GM21360 (cell line): ENCODE results near the gene SLC25A20.
A peak's percentile ranks its signal among the peaks of the same experiment; 100 is the strongest.
"Not testable (repeated sequence)": the region's sequence is repeated elsewhere in the genome, so short reads cannot be mapped to it uniquely, and the experiment has no call there.

Experiments used
- ATAC-seq: cut with Tn5 transposase; IDR thresholded peaks from one replicate; pipeline ENCODE4 v1.9.1; 2021; ENCODE audit warnings: mild to moderate bottlenecking, moderate library complexity; ENCODE audit not compliant: unreplicated experiment

Gene SLC25A20

DNA sequence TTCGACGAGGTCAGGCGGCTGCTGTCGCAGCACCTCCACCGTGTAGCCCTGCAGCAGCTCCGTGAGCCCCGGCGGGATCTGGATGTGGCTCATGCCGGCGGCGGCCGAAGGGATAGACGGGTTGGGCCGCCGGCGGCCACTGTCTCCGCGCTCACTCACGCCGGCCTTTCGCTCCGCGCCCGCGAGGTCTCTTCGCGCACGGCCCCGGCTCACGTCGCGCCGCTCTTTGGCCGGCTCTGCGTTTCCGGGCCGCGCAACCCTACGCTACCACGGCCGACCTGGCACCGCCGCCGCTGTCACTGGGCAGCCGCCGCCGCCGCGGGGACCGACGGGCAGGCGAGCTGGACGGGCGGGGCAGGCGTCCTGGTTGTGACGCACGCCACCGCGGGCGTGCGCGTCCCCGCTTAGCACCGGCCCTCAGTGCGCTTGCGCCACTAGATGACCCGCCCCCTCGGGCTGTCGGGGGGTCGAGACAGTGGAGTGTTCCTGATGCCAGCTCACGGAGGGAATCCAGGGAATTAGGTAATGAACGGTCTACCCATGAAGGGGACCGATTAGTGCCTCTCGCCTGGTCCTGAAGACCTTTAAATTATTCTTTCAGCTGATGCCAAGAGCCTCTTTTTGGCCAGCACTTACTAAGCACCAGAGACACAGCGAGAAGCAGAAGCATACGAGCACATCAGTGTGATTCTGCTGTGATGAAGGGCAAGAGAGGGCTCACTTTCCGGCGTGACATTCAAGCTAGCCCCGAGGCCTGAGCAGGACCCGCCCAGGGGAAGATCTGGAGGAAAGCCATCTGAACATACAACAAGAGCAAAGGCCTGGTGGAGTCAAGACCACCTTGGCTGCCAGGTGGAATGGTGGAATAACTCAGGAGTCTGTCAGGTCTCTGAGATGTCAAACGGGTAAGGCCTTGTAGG, 50.9 kb downstream of the SLC25A20 start, which contains the start of gene PRKAR2A:
Gene PRKAR2A, minus strand, starts transcription at position 371 of the 920 bp plus-strand sequence. Its CDS starts 278 bp downstream, at position 93.
- peak; percentile 76 for ATAC-seq

- peak; percentile 39 for ATAC-seq
Measured at GRCh38 chr3:48847053-48847503, 51.6 kb downstream of the SLC25A20 start.

- ATAC-seq, result no peak
Measured at GRCh38 chr3:48845170-48845569, 53.5 kb downstream of the SLC25A20 start.

DNA sequence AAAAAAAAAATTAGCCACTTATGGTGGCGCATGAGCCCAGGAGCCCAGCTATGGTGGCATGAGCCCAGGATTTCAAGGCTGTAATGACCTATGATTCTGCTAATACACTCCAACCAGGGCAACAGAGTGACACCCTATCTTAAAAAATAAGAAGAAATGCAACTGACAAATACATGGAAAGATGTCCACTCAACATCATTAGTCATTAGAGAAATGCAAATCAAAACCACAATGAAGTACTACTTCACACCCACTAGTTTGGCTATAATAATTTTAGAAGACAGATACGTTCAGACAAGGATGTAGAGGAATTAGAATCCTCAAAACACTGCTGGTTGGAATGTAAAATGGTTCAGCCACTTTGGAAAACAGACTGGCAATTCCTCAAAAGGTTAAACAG, 61.5 kb downstream of the SLC25A20 start:
- no peak for ATAC-seq

GRCh38 chr3:48835650-48836366, 62.9 kb downstream of the SLC25A20 start:
- ATAC-seq, result no peak

DNA sequence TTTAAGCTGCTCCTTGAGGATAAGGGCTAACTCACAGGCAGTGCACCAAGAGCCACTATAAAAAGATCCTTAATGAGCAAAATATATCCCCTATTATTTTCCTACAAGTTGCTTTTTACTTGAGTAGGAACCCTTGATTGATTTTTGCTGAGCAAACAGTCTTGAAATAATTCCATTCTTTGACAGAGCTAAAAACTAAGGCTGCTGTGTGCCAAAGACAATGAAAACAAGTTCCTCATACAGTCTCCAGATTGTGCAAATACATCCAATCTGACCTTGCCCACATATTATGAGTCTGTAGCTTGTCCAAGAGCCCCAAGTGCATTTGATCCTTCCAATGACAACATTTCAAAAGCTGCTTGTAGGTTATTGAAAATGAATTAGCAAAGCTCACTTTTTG, 66.0 kb downstream of the SLC25A20 start:
- no peak for ATAC-seq

DNA sequence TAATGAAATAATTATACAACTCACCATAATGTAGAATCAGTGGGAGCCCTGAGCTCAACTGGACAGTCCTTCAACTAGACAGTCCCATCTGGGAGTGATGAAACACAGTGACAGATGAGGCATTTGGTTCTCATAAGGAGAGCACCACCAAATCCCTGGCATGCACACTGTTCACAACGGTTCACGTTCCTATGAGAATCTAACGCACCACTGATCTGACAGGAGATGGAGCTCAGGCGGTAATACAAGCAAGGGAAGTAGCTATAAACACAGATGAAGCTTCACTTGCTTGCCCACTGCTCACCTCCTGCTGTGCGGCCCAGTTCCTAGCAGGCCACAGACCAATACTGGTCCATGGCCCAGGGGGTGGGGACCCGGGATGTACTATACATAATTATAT, 68.0 kb downstream of the SLC25A20 start:
- ATAC-seq, result no peak

- ATAC-seq, result not testable (repeated sequence)
Measured at GRCh38 chr3:48829525-48829924, 69.2 kb downstream of the SLC25A20 start.

DNA sequence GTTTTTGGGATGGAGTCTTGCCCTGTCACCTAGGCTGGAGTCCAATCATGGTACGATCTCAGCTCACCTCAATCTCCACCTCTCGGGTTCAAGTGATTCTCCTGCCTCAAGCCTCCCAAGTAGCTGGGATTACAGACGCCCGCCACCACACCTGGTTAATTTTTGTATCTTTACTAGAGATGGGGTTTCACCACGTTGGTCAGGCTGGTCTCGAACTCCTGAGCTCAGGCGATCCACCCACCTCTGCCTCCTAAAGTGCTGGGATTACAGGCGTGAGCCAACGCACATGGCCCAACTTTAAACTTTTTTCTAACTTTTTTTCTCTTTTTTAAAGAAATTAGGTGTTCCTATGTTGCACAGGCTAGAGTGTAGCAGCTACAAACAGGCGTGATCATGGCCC, 70.8 kb downstream of the SLC25A20 start:
- ATAC-seq, result not testable (repeated sequence)

DNA sequence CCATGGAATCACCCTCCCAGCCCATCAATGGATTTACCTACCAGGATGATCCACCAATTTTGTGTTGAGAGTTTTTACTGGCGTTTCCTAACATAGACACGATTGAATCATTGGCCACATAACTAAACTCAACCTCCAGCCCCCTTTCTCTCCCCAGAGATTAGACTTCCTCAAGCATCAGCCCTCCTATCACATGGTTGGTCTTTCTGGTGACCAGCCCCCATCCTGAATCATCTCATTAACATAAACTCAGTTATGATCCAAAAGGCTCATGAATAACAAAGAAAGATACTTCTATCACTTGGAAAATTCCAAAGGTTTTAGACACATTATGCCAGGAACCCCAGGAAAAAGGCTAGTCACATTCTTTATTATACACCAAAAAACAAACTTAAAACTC, 72.2 kb downstream of the SLC25A20 start:
- no peak for ATAC-seq

DNA sequence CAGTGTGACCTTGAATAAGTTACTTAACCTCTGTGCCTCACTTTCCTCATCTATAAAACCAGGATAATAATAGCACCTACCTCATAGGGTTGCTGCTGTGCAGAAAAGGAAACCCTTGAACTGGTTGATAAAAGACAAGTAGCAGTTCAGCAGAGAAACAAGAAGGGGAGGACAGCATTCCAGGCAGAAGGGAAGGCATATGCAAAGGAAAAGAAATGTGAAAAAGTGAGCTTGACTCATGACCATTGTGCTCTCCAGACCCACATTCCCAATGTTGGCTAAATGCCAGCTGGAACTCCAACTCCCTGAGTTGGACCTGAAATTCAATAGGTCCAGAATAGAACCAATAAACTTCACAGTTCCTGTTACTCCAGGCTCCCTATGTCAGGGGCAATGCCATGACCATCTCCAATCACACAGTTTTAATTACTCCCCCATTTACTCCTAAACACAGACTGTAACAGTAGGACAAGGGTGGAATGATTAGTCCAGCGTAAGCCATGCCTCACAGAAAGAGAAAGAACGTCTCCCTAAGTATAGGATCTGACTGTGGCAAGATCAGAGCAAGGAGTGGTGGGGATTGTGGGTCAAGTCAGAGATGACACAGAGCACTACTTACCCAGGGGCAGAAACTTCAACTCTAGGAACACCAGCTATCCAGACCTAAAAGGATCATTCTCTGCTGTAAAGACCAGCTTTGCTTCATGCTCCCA, 77.9 kb downstream of the SLC25A20 start:
- ATAC-seq, result no peak

DNA sequence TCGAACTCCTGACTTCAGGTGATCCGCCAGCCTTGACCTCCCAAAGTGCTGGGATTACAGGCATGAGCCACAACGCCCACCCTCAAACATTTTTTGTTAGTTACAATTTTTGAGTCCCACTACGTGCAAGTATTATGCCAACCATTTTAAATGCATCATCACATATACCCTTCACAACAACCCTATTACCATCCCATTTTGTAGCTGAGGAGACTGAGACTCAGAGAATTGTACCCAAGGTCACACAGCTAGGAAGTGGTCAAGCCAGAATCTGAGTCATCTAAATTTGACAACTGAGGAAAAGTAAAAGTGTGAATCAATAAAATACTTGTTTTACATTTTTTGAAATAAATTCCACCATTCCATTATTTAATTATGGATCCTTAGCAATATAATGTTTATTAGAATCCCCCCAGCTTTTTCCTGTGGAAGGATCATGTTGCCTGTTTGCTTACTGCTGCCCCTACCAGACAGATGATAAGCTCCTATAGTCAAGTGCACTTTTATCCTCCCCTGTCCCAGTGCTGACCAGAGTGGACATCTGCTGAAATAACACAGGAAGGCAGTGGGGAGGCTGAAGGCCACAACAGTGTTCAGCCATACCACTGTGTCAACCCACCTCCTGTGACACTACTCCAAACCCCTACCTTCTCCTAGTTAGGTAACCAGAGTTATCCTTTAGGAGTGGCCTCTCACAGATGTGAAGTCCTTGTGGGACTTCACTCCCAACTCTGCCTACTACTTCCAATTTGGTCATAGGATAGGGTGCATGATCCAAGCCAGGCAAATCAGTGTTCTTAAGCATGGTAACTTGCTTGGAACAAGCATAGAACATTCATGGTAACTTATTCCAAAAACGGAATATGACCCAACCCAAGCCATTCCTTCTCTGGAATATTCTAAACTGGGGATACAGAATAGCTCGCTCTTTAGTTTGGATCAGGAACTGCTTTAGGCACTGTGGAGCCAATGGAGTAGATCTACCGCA, 79.2 kb downstream of the SLC25A20 start:
- ATAC-seq, result no peak

DNA sequence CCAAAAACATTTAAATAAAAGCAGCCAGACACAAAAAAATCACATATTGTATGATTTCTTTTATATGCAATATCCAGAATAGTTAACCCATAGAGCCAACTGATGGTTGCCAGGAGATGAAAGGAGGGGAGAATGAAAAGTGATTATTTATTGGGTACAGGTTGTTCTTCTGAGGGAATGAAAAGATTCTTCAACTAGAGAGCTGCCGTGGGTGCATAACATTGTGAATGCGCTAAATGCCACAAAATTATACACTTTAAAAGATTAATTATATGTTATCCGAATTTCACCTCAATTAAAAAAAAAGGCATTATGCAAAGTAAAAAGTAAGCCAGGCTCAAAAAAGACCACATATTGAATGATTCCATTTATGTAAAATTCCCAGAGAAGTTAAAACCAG, 87.2 kb downstream of the SLC25A20 start:
- ATAC-seq, result no peak
